NCI-H510A (cell line): ENCODE results near the gene CPLX1.
"Not testable (repeated sequence)": the region's sequence is repeated elsewhere in the genome, so short reads cannot be mapped to it uniquely, and the experiment has no call there.

Experiments used
- DNase-seq: peaks from one replicate; lab custom pipeline; 2025; lab: John Stamatoyannopoulos, UW

Gene CPLX1

DNA sequence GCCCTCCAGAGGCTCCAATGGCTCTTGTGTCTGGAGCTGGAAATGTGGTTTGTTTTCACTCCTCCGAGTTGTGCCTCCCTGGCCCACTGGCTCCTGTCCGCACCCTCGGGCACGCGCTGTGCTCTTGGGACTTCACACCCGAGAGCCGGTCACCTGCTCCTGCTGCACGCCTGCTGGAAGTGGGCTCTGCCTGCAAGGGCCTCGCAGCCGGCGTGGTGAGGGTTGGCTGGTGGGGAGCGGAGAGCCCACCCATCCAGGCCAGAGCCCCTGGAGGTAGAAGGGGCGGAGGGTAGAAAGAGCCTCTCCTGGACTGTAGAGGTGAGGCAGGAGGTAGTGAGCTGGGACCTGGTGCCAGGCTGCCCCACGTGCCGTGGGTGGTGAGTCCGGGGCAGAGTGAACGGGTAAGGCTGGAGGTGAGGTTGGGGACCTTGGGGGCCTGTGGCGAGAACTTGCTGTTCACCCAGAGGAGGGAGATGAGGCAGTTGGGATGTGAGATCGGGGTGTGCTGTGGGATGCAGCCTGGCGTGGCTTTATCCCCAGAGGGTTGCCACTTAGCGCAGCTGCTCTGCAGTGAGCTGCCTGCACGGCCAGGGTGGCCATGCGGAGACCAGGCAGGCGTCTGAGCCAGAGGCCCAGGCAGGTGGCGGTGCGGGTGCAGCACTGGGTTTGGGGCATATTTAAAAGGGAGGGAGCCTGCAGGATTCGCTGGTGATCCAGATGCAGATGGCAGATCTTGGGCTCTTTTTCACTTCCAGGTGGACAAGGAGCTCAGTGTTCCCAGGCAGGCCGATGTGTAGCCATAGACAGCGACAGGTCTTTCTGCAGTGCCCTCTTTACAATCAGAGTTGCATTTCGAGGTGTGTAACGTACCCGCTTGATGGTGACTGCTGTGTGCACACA is 71.5 kb downstream of the CPLX1 start:
- DNase-seq = no peak

DNA sequence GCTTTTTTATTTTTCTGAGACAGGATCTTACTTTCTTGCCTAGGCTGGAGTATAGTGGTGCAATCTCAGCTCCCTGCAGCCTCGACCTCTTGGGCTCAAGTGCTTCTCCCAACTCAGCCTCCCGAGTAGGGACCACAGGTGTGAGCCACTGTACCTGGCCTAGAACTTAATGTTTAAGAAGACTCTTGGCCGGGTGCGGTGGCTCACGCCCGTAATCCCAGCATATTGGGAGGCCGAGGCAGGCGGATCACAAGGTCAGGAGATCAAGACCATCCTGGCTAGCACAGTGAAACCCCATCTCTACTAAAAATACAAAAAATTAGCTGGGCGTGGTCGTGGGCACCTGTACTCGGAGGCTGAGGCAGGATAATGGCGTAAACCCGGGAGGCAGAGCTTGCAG is 72.7 kb downstream of the CPLX1 start:
- not testable (repeated sequence) for DNase-seq

DNA sequence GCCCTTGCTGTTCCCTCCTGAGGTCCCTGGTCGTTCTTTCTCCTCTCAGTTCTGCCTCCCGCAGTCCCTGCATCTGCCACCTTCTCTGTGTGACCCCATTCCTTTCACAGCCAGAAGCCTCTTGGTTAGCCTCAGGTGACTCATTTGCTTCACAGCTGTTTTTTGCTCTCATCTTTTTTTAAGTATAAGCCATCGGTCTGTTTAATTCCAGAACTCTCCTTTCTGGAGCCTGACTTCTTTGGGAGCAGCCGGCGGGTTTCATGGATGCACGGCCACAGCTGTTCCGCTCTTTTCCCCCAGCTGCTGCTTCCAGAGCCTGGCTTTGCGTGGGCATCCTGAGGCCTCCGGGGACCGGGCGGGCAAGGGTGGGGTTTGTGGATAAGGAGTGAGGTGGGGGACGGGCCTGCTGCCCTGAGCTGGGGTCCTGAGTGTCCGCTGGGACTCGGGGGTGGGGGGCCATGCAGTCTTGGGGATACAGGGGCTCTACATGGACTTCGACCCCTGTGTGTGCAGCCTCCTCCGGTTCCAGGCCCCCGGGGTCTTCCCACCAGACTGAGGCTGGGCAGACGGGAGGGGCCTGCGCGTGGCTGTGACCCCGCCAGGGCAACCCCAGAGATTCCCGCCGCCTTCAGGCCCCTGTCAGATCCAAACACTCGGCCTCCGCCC is 73.6 kb downstream of the CPLX1 start:
- no peak for DNase-seq

DNA sequence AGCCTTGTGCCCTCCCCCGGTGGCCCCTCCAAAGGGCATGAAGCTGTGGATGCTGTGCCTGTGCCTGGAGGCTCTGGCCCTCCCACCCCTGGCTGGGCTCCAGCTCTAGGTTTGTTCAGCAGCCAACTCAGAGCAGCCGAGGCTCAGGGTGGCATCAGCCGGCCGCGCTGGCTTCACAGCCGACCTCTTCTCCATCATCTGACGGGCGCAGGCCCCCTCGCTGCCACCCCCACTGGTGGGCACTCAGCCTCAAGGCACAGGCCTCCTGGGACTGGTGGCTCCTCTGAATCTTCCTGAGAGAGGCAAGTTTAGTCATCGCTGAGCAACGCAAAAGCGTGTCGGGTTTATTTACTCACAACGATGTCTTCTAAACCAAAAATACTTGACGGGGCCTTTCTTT is 74.3 kb downstream of the CPLX1 start:
- DNase-seq = no peak

DNA sequence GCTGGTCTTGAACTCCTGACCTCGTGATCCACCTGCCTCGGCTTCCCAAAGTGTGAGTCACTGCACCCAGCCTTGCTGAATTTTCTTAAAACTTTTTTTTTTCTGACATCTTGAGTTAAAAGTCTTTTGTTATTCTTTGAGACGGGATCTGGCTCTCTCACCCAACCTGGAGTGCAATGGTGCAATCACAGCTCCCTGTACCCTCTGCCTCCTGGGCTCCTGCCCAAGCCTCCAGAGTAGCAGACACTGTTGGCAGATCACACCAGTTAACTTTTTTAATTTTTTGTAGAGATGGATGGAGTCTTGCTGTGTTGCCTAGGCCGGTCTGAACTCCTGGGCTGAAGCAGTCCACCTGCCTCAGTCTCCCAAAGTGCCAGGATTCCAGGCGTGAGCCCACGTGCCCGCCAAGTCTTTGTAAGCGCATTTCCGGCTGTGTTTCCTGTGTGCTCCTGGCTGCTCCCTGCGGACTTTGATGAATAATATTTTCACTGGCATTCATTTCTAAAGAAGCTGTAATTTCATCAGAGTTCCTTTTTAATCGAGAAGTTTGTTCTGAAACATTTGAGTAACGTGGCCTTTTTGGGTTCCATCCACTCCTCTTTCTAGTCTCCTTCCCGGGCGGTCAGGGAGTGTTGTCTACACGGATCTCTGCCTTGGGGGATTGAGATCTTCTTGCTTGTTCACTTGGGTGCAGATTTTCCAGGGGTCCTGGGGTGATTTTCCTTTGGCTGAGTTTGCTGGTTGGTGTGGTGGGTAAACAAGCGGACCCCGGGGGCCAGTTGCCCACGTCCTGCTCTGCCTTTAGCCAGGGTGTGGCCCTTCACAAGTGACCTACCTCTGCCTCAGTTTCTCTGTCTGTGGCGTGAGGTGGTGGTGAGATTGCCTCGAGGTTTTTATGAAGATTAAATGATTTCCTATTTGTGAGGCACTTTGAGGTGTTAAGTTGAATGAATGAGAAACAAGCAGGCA is 75.9 kb downstream of the CPLX1 start:
- no peak for DNase-seq

DNA sequence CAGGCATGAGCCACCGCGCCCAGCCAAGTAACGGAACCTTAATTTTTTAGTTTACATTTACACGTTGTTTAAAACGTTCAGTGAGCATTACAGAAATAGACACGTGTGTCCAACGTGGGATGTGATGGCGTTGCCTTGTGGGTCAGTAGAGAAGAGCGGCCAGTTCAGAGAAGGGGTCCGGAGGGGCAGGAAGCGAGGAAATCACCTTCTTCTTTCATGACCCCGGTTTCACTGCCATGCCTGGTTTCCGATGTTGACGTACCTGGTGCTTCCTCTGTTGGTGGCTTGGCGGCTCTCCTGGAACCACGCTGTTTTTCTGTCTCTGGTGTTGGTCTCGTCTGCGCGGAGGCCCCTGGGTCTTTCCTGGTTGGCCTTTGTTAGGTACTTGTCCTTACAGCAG is 77.5 kb downstream of the CPLX1 start:
- DNase-seq = no peak

DNA sequence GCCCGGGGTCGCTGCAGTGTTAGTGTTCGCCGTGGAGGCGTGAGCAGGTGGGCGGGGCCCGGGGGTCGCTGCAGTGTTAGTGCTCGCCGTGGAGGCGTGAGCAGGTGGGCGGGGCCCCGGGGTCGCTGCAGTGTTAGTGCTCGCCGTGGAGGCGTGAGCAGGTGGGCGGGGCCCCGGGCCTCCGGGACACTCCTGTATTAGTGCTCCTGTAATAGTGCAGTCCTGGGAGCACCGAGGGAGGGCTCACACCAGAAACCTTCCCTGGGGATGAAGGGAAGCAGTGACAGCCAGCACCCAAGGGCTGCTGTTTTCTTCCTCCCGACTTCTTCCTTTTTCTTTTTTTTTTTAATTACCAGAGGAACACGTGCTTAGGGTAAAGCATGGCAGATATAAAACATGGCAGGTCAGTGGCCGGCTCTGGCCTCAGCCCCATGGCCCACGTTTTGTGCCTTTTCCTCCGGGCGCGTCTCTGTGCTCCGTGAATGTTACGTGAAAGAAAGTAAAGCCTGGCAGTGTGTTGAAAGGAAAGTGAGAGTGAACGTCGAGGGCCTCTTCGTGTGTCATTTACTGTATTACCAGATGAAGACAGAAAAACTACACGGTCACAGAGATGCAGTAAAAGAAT is 78.3 kb downstream of the CPLX1 start:
- no peak for DNase-seq

DNA sequence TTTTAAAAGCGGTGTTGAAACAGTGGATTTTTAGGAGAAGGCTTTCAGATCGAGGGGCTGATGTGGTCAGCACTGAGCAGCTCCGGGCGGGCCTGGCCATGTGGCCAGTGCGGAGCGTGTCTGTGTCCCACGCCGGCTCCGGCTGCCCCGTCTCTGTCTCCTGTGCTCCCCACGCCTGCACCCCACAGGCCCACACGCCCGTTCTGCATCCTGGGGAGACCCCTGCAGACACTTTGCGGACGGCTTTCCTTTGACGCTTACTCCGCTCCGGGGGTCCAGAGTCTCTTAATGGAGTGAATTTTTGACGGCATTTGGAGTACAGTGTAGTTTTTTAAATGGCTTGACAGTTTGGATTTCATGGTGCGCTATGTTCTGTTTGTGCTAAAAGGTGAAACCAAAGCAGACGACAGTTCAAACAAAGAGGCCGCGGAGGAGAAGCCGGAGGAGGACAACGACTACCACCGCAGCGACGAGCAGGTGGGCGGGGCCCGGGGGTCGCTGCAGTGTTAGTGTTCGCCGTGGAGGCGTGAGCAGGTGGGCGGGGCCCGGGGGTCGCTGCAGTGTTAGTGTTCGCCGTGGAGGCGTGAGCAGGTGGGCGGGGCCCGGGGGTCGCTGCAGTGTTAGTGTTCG is 81.6 kb downstream of the CPLX1 start:
- no peak for DNase-seq

DNA sequence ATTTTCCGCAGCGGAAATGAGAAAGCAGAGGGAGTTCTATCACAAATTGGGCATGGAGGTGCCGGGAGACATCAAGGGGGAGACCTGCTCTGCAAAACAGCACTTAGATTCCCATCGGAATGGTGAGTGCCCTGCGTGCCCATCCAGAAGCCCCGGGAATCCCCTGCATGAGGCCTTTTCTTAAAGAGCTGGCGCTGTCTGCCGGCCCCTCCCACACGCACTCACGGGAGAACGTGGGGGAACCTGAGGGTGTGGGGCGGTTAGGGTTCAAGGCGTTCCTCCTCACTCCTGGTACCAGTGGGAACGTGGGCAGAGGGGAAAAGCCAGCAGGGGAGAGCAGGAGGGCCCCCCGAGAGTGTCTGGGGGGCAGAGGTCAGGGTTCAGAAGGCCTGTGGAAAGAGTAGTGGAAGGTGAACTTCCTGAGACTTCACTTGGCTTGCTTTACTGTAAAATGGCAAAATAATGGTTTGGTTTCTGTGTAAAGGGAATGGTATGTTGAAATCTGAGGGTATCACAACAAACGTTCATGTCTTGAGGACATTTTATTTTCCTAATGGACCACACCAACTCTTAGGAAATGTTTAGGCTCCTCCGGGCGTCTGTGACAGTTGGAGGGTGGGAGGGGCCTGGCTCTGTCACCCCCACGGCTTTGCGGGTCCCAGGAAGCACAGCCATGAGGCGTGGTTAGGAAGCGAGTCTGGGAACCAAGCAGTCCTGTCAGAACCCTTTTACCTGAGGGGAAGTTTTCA is 82.3 kb downstream of the CPLX1 start:
- no peak for DNase-seq

DNA sequence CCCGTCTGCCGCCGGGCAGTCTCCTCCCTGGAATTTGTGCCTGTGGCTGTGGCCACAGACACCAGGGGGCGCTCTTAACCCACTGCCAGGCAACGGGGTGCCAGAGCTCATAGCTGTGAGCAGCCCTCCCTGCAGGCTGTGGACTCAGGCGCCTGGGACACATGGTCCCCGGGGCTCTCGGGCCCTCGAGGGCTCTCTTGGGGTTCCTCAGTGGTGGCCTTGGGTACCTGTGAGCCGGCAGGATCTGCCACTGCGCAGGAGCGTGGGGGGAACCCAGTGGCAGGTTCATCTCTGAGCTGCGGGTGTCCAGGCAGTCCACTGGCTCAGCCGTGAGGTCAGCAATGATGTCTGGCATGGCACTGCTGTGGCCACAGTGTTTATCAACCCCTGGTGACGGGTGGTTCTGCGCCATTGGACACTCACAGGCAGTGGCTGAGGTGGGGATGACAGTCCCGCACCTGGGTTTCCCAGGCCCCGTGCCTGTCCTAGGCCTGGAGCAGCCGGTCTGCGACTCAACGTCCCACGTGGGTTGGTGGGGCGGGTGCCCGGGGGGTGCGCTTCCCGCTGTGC is 83.1 kb downstream of the CPLX1 start:
- DNase-seq = no peak

DNA sequence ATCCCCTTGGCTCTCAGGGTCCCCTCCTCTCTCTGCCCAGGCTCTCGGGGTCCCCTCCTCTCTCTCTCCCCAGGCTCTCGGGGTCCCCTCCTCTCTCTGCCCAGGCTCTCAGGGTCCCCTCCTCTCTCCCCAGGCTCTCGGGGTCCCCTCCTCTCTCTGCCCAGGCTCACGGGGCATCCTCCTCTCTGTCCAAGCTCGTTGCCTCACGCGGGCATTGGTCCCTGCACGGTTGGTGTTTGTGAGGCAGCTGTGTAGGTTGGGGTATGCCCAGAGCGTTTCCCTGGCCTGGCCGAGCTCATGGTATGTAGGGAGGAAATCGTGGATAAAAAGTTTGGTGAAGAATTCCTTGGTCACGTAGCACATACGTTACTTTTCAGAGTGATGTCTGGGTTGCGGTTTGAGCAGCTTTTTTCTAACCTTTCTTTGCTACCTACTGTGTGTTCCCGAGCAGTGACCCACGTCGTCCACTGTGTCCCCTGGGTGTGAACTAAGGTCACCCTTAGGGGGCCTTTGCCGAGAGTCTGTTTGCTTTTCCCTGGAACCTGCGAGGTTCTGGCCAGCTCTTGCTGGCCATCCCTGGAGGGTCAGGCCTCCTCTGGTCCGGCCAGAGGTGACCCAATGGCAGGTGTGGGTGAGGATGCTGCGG is 83.7 kb downstream of the CPLX1 start:
- DNase-seq = no peak

DNA sequence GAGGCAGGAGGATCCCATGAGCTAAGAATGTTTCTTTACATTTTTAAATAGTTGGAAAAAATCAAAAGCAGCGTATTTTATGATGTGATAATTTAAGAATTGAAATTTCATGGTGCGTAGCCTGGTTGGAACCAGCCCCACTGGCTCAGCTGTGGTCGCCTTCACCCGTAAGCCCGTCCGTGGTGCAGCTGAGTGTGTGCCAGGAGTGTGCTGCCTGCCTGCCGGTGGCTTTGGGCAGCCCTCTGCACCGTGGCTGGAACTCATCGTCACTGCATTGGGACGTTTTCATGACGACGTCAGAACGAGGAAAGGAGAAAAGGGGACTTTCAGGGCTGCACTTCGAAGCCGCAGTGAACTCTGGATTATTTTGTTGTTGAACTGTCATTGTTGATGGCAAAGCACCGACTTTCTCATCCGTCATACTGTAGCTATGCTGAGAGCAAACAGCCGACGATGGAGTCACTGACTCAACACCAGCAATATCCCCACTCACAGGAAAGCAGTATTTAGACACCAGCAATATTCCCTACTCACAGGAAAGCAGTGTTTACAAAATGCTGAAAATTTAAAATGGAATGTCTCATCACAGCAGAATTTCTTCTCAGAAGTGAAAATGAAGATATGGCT is 85.2 kb downstream of the CPLX1 start:
- no peak for DNase-seq

DNA sequence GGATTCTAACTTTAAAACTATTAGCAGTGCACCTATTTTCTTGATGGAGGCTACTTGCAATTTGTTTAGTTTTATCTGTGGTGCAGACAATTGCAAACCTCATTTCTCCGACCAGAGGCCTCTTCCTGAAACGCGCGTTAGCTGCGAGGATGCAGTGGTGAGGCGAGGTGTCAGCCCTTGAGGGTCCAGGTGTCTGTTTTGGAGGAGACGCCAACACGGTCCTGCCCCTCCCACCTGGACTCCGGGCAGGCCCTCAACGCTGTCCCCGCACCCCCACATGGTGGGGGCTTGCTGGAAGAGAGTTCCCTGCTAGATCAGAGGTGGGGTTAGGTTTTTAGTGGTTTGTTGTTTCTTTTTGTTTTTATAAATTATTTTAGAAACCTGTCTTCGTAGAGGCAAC is 85.9 kb downstream of the CPLX1 start:
- DNase-seq = no peak

DNA sequence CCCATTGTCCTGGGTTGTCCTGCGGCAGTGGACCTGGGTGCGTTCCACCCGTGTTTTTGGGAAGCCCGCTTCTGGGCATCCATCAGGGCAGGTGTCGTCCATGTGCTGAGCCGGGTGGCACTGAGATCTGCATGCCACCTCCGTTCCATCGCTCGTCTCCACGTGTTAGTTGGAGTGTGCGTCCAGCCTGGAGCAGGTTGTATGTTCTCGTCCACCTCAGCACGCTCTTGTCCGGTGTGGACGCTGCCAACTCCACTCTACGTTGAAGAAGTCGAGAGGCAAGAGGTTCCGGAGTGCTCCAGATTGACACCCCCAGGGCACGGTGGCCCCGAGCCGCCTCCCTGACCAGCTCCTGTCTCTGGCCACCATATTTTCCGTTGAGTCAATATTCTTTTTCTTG is 86.4 kb downstream of the CPLX1 start:
- no peak for DNase-seq

DNA sequence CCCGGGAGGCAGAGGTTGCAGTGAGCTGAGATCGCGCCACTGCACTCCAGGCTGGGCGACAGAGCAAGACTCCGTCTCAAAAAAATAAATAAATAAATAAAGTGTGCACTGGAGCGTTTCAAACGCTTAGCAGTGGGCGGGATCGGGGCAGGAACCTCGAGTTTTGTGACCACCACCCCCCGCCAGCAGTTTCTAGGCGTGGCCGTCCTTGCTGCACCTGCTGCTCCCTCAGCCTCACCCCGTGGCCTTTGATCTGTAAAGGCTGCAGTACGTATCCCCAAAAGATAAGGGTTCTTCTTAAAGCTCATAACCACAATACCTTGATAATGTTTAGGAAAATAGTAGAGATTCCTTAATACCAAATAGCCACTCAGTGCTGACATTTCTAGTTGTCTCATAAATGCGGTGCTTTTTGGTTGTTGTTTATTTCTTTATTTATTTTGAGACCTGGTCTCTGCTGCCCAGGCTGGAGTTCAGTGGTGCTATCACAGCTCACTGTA is 87.1 kb downstream of the CPLX1 start:
- DNase-seq = no peak

DNA sequence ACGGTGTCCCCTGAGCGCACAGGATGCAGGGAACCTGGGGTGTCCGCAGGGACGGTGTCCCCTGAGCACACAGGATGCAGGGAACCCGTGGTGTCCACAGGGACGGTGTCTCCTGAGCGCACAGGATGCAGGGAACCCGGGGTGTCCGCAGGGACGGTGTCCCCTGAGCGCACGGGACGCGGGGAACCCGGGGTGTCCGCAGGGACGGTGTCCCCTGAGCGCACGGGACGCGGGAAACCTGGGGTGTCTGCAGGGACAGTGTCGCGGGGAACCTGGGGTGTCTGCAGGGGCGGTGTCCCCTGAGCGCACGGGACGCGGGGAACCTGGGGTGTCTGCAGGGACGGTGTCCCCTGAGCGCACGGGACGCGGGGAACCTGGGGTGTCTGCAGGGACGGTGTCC is 89.4 kb downstream of the CPLX1 start:
- not testable (repeated sequence) for DNase-seq

DNA sequence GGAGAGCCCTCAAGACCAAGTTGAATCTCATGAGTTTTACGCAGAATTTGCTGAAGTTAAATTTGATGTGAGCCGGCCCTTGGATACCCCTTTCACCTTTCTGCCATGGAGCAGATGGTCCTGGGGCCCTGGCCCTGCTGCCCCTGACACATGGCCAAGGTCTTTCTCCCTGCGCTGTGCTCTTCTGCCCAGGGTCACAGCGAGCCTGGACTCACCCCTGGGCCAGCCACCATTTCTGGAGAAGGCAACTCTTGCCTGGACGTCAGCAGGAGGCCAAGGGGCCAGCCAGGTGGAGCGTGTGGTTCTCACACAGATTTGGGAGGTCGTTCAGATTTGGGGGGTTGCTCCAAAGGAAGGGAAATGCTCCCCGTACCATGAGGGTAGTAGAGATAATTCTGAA is 90.3 kb downstream of the CPLX1 start:
- DNase-seq = no peak
